Prostate gland (tissue), 2 donors: Measurements from ENCODE around the gene ZNF775. TPM values are rescaled to one million over a fixed set of nuclear protein-coding genes. Genes with fewer than 3 reads are reported as not detected.

Experiments used
- DNase-seq: peaks from one replicate; pipeline ENCODE4 v3.0.0-alpha.2; 2019; ENCODE audit warnings: low spot score
- H3K27ac ChIP-seq, 2 donors: fragments of 200-600 bp; sonication (generic); 2 replicates each; pipeline ENCODE4 v1.5.1; 2017 to 2019
- H3K27me3 ChIP-seq: fragments of 200-600 bp; sonication (generic); replicated peaks from 2 replicates; pipeline ENCODE4 v1.5.1; 2019; ENCODE audit not compliant: insufficient read depth
- H3K36me3 ChIP-seq, 2 donors: fragments of 200-600 bp; sonication (generic); 1 replicate in 1 of 2; 2 replicates in 1 of 2; pipeline versions ENCODE4 v1.5.1 to v1.8.1; 2017 to 2019
- H3K4me1 ChIP-seq: fragments of 200-600 bp; sonication (generic); replicated peaks from 2 replicates; pipeline ENCODE4 v1.5.1; 2019
- H3K4me3 ChIP-seq, 2 donors: fragments of 200-600 bp; sonication (generic); 2 replicates each; pipeline ENCODE4 v1.5.1; 2017 to 2019
- H3K9me3 ChIP-seq: fragments of 200-600 bp; sonication (generic); 2 replicates; pipeline ENCODE4 v1.5.1; 2017
- CTCF ChIP-seq, 4 experiments: fragments of 200-600 bp in 2 of 4; fragments of 450-650 bp in 2 of 4; sonication (generic) in 2 of 4; IDR thresholded peaks; 1 replicate in 3 of 4; 2 replicates in 1 of 4; pipeline ENCODE4 v1.5.1; 2016 to 2019; ENCODE audit warnings: antibody characterized with exemption in 4 of 4, mild to moderate bottlenecking in 2 of 4, moderate library complexity in 2 of 4
- POLR2A ChIP-seq: fragments of 450-650 bp; IDR thresholded peaks from one replicate; pipeline ENCODE4 v1.6.1; 2016; ENCODE audit warnings: antibody characterized with exemption, mild to moderate bottlenecking
- POLR2AphosphoS5 ChIP-seq: sonication (generic); formaldehyde crosslinking; IDR thresholded peaks from one replicate; pipeline ENCODE4 v1.6.1; 2017; ENCODE audit warnings: antibody characterized with exemption
- WGBS: methylation state at CpG from one replicate; pipeline ENCODE4 v1.1.5; 2018; 5-methylcytosine and 5-hydroxymethylcytosine counted together
- intact Hi-C: fragments of 100-400 bp; cut with DNase I; formaldehyde crosslinking; loops from one replicate; pipeline ENCODE4 v1.14.2; 2022
- total RNA-seq, 2 donors: library from RNA; depleted of rRNA; stranded (reverse); fragments of >200 nt; gene quantifications; one replicate each; pipeline ENCODE4 v1.1.0, GENCODE V29; 2016

ZNF775 gene
- total RNA-seq: 10 to 100 TPM; 14.4 to 14.8 TPM

GRCh38 chr7:150378853-150379440 is at the start of gene ZNF775:
Gene ZNF775 (plus strand): TSS chr7:150379330. CDS start chr7:150388471, 9,141 bp downstream.
- Histone ChIP-seq H3K9me3 (no peaks in the 10 kb centered on the region), H3K4me3 (peak within 1 kb of the TSS; percentile 89 to 95), H3K27ac (peak within 1 kb of the TSS; percentile 93 to 94), H3K36me3 (no peaks in the 10 kb centered on the region), H3K4me1 (peaks cover 17% of the 10 kb centered on the region), H3K27me3 (no peaks in the 10 kb centered on the region)
- intact Hi-C loops: loop anchor here (1.0 kb wide), 1 partner anchor 11 kb away; the partner anchor contains the start of gene REPIN1
- peak; percentile 98 for DNase-seq
- TF ChIP-seq CTCF (IDR thresholded peaks at IDR 0.05) (peak in 2 of 4 experiments; percentile 23), POLR2A (peak; percentile 76), POLR2AphosphoS5 (peak; percentile 69)
- WGBS: under 1% methylated on average over 49 of the region's 60 CpGs

GRCh38 chr7:150329331-150330120 is 49.6 kb upstream of the ZNF775 start:
- Histone ChIP-seq H3K4me1 (no peaks in the 10 kb centered on the region), H3K27ac (no peak overlapping the region), H3K4me3 (no peak overlapping the region), H3K36me3 (no peaks in the 10 kb centered on the region), H3K27me3 (no peaks in the 10 kb centered on the region), H3K9me3 (no peaks in the 10 kb centered on the region)
- WGBS: 78% methylated on average over 22 of the region's 22 CpGs
- TF ChIP-seq POLR2AphosphoS5 (no peak), POLR2A (no peak), CTCF (IDR thresholded peaks at IDR 0.05) (no peak)
- intact Hi-C loops: no loop called here
- no peak for DNase-seq

- Histone ChIP-seq H3K9me3 (no peaks in the 10 kb centered on the region), H3K27ac (no peak overlapping the region), H3K36me3 (no peaks in the 10 kb centered on the region), H3K4me3 (no peak overlapping the region), H3K4me1 (no peaks in the 10 kb centered on the region), H3K27me3 (no peaks in the 10 kb centered on the region)
- intact Hi-C loops: no loop called here
- 94% methylated on average over 18 of the region's 19 CpGs for WGBS
- no peak for DNase-seq
- TF ChIP-seq CTCF (IDR thresholded peaks at IDR 0.05): no peak
- no peak for TF ChIP-seq POLR2AphosphoS5
- no peak for TF ChIP-seq POLR2A
Observed at GRCh38 chr7:150330211-150330885, 48.8 kb upstream of the ZNF775 start.

GRCh38 chr7:150332852-150333635 is 46.1 kb upstream of the ZNF775 start:
- 92% methylated on average over 18 of the region's 18 CpGs for WGBS
- Histone ChIP-seq H3K36me3 (no peaks in the 10 kb centered on the region), H3K4me3 (no peak overlapping the region), H3K9me3 (no peaks in the 10 kb centered on the region), H3K27ac (no peak overlapping the region), H3K4me1 (no peaks in the 10 kb centered on the region), H3K27me3 (no peaks in the 10 kb centered on the region)
- intact Hi-C loops: no loop called here
- TF ChIP-seq POLR2AphosphoS5 (no peak), POLR2A (no peak), CTCF (IDR thresholded peaks at IDR 0.05) (no peak)
- DNase-seq: no peak
